Left lung (tissue), 10 donors: Measurements from ENCODE around the gene DDO. TPM values are rescaled to one million over a fixed set of nuclear protein-coding genes. Genes with fewer than 3 reads are reported as not detected.

Experiments used
- ATAC-seq: fragments of 200-7000 bp; cut with Tn5 transposase; one replicate; pipeline ENCODE4 v1.9.1; 2020; ENCODE audit warnings: moderate library complexity
- DNase-seq, 4 donors: peaks; one replicate each; pipeline ENCODE4 v3.0.0-alpha.2; 2013 to 2020
- H3K27ac ChIP-seq, 2 donors: fragments of 200-600 bp; sonication (generic) in 1 of 2; one replicate each; pipeline versions ENCODE4 v1.5.0 to v1.8.0; 2020 to 2021
- H3K27me3 ChIP-seq, 2 donors: fragments of 200-600 bp; sonication (generic) in 1 of 2; one replicate each; pipeline versions ENCODE4 v1.5.0 to v1.8.0; 2020 to 2021
- H3K36me3 ChIP-seq, 2 donors: fragments of 200-600 bp; sonication (generic) in 1 of 2; one replicate each; pipeline versions ENCODE4 v1.5.0 to v1.8.0; 2020 to 2021
- H3K4me1 ChIP-seq, 2 donors: fragments of 200-600 bp; one replicate each; pipeline ENCODE4 v1.8.0; 2021
- H3K4me3 ChIP-seq, 2 donors: fragments of 200-600 bp; sonication (generic) in 1 of 2; one replicate each; pipeline versions ENCODE4 v1.5.0 to v1.8.0; 2020 to 2021; ENCODE audit warnings: mild to moderate bottlenecking in 1 of 2
- H3K9me3 ChIP-seq, 2 donors: fragments of 200-600 bp; sonication (generic) in 1 of 2; one replicate each; pipeline versions ENCODE4 v1.5.0 to v1.8.0; 2020 to 2021
- CTCF ChIP-seq, 2 donors: fragments of 200-600 bp; sonication (generic) in 1 of 2; IDR thresholded peaks; one replicate each; pipeline versions ENCODE4 v1.5.0 to v1.8.0; 2021; ENCODE audit warnings: antibody characterized with exemption in 2 of 2
- intact Hi-C, 2 donors: fragments of 100-400 bp; cut with DNase I; formaldehyde crosslinking; loops; one replicate each; pipeline versions ENCODE4 v1.11.2 to v1.14.2; 2022
- polyA plus RNA-seq, 6 donors: library from polyadenylated mRNA; unstranded; fragments of 120-200 nt; gene quantifications; one replicate each; pipeline ENCODE4 v1.2.1, GENCODE V29; 2013; ENCODE audit not compliant: insufficient read length in 6 of 6
- total RNA-seq, 2 donors: library from RNA; stranded (reverse); fragmentation: NEBNext Ultra II Directional; extraction: Animal tissue kit (Norgen Biotek cat#: 25700); gene quantifications; one replicate each; pipeline ENCODE4 v1.2.1, GENCODE V29; 2021
- donor health status: DM: no; HTN: yes; CAD: no.
- donor health status: DM: no; HTN: no; CAD: no.

DDO gene
- total and polyA plus RNA-seq, 8 donors: 0.61 to 2.4 (median 1.7) TPM

- intact Hi-C loops: no loop called here
- Histone ChIP-seq H3K36me3 (no peaks in the 10 kb centered on the region), H3K27ac (no peak overlapping the region), H3K4me3 (no peak overlapping the region), H3K4me1 (no peaks in the 10 kb centered on the region), H3K27me3 (no peaks in the 10 kb centered on the region), H3K9me3 (no peaks in the 10 kb centered on the region)
- no peak for DNase-seq
- no peak for ATAC-seq
- TF ChIP-seq CTCF (IDR thresholded peaks at IDR 0.05): no peak
These were observed 29.9 kb downstream of the DDO start for GRCh38 chr6:110385458-110385863.

- H3K36me3 ChIP-seq: no peaks in the 10 kb centered on the region
- DNase-seq (peak in 1 of 4 donors; percentile 53), ATAC-seq (no peak)
- intact Hi-C loops: no loop called here
- H3K4me1 ChIP-seq: no peaks in the 10 kb centered on the region
- H3K27me3 ChIP-seq: no peaks in the 10 kb centered on the region
- H3K4me3 ChIP-seq: no peak overlapping the region
- H3K9me3 ChIP-seq: no peaks in the 10 kb centered on the region
- TF ChIP-seq CTCF (IDR thresholded peaks at IDR 0.05): no peak
- H3K27ac ChIP-seq: no peak overlapping the region
These were observed 36.8 kb downstream of the DDO start for GRCh38 chr6:110378552-110378951.

- H3K27ac ChIP-seq: no peak overlapping the region
- H3K36me3 ChIP-seq: no peaks in the 10 kb centered on the region
- intact Hi-C loops: no loop called here
- no peaks in the 10 kb centered on the region for H3K27me3 ChIP-seq
- TF ChIP-seq CTCF (IDR thresholded peaks at IDR 0.05): no peak
- H3K4me1 ChIP-seq: no peaks in the 10 kb centered on the region
- no peak overlapping the region for H3K4me3 ChIP-seq
- no peaks in the 10 kb centered on the region for H3K9me3 ChIP-seq
- no peak for DNase-seq
- no peak for ATAC-seq
These were observed 46.3 kb downstream of the DDO start for GRCh38 chr6:110369066-110369465.

GRCh38 chr6:110368284-110368683 is 47.1 kb downstream of the DDO start:
- H3K9me3 ChIP-seq: no peaks in the 10 kb centered on the region
- no peaks in the 10 kb centered on the region for H3K4me1 ChIP-seq
- no peak overlapping the region for H3K27ac ChIP-seq
- H3K36me3 ChIP-seq: no peaks in the 10 kb centered on the region
- no peak for TF ChIP-seq CTCF (IDR thresholded peaks at IDR 0.05)
- no peak overlapping the region for H3K4me3 ChIP-seq
- DNase-seq (no peak), ATAC-seq (no peak)
- H3K27me3 ChIP-seq: no peaks in the 10 kb centered on the region
- intact Hi-C loops: no loop called here

- DNase-seq (no peak), ATAC-seq (no peak)
- intact Hi-C loops: no loop called here
- H3K27me3 ChIP-seq: no peaks in the 10 kb centered on the region
- H3K4me1 ChIP-seq: no peaks in the 10 kb centered on the region
- no peak overlapping the region for H3K4me3 ChIP-seq
- no peak for TF ChIP-seq CTCF (IDR thresholded peaks at IDR 0.05)
- no peaks in the 10 kb centered on the region for H3K36me3 ChIP-seq
- no peaks in the 10 kb centered on the region for H3K9me3 ChIP-seq
- no peak overlapping the region for H3K27ac ChIP-seq
These were observed 47.5 kb downstream of the DDO start for GRCh38 chr6:110367825-110368224.
